ENCODE results near the gene RPL23. TPM values are rescaled to one million over a fixed set of nuclear protein-coding genes. Genes with fewer than 3 reads are reported as not detected.

The RPL23 gene
- polyA plus RNA-seq, 3 donors, result 1,758 to 5,491 (median 3,544) TPM

DNA sequence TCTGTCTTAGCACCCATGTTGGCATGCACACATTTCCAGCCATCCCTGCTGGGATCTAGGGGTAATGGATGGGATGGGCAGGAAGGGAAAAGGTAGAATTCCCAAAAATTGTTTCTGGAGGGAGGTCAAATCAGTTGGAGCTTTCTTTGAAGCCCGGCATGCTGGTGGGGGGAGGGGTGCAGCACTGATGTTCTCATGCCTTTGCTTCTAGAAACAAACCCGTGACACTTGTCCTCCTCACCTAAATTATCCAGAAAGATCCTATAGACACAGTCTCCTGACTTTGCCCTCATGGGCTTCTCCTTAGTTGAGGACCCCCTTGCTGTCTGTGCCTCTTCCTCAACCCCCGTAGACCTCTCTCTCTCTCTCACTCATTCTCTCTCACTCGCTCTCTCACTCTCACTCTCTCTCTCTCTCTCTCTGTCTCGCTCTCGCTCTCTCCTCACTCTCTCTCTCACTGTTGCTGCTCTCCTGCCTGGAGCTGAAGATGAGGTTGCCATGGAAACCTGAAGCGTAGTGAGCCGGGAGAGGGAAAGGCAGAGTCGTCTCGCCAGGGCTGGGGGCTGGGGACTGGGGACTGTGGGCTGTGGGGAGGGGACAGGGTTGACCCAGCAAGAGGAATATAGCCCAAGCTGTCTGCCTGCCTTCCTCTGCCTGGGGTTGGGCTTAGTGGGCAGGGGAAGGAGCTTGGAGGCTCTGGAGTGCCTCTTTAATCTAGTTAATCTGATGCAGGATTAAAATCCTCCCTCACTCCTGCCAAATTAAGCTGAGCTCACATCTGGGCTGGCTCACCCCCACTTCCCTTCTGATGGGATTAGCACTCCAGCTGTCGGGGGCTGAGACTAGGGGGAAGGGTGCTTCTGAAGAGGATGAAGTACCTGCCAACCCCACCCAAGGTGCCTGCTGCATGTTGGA, 32.5 kb upstream of the RPL23 start:
- no peak overlapping the region for H3K27ac ChIP-seq (ENCODE audit: low read depth, low read length)
- WGBS, 3 donors, result 34 to 62% (median 53%) methylated on average over 11 of the region's 11 CpGs

DNA sequence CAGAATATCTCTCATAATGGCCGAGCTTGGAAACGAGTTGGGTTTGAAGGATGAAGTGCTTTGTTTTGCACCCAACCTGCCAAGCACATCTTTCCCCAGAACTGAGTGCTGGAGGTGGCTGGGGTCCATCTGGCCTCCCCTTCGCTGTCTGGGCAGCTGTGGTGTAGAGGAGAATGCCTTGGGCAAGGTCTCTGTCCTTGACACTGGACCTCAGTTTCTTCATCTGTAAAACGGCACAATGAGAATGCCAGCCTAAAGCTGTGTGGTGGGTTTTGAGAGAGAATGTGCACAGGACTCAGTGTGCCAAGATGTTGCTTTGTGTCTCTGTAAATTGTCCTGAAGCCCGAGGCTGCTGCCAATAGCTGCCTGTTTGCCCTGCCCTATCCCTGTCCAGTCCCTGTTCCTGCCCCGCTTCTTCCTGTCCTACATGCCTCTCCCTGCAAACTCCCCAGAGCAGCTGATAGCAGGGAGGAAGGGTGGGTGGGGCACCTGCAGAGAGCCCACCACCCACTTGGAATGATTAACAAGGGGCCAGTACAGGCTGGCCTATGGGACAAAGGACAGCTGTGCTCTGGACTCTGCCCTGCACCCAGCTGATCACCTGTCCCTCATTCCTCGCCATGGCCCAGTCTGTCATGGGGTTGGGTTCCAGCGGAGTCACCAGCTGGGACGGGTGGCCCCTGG, 31.7 kb upstream of the RPL23 start:
- H3K27ac ChIP-seq (ENCODE audit: low read depth, low read length), result no peak overlapping the region
- 41 to 75% (median 67%) methylated on average over 9 of the region's 9 CpGs for WGBS, 3 donors

DNA sequence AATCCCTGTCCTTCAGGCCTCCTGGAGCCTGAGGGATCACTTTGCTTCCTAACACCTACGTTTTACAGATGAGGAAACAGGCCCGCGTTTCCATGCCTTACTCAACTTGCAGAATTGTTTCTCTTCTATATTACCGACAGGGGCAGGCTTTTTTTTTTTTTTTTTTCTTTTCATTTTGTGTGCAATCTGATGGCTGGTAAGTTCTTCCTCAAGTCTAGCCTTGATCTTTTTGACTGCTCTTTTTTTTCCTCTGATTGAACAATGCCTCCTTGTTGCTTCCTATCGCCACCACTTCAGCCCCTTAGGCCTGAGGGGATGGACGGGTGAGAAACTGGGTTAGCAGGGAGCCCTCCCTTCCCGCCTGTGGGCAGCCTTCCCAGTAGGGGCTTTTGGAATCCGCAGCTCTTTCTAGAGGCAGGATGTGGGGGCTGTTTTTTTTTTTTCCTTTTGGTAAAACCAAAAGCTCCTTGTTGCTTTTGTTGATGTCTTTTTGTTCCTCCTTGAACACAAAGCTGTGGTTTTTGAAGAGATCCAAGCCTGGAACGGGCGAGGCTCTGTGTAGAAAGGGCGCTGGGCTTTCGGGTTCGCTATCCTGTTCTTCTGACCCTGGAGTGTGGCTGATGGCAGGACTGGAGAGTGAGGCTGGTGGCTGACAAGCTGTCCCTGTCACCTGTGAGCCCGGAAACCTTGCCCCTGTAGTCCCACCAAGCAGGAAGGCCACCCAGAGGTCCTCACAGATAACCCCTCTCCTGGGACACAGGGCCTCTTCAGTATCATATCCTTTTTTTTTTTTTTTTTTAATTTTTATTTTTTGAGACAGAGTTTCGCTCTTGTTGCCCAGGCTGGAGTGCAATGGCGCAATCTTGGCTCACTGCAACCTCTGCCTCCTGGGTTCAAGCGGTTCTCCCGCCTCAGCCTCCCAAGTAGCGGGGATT, 30.3 kb upstream of the RPL23 start:
- 29 to 71% (median 37%) methylated on average over 18 to 19 of the region's 19 CpGs for WGBS, 3 donors
- H3K27ac ChIP-seq (ENCODE audit: low read depth, low read length), result peak overlapping the region; percentile 39

DNA sequence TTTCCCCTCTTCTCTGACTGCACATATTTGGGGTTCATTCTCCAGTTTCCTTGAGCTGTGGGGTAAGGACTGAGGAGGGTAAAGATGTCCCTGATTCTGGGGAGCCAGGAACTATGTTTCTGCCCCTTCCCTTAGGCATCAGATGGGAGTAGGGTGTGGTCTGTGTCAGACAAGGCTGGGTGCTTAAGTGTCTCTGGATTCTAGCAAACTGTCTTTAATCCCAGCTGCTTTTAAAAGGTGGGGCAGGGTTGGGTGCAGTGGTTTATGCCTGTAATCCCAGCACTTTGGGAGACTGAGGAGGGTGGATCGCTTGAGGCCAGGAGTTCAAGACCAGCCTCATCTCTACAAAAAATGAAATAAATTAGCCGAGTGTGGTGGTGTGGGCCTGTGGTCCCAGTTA, 29.3 kb upstream of the RPL23 start:
- no peak overlapping the region for H3K27ac ChIP-seq (ENCODE audit: low read depth, low read length)
- WGBS, 3 donors, result 63 to 93% (median 89%) methylated on average over 2 of the region's 2 CpGs

DNA sequence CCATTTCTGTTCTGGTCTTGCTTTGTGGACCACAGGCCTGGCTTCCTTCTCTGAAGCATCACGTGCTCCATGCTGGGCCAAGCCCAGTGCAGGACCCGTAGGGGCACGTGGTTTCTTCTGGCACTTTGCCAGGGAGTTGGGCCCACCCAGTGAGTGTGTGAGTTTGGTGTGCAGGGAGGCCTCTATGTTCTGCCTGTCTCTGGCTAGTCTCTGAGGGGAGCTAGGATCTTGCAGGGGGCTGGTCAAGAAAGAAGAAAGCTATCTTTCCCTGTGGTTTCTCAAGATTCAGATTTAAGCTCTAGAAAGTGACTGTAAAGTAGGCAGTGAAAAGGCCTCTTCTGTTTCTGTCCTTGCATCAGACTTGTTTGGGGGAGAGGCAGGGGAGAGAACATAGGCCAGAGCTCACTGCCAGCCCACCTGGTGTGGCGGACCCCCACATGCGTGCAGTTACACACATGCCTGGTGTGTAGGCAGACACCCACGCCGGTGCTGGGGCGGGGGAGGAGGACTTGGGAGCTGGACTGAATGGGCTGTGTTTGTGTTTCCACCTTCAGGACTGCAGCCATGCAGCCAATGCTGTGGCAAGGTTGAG, 28.2 kb upstream of the RPL23 start:
- 25 to 34% (median 31%) methylated on average over 8 of the region's 8 CpGs for WGBS, 3 donors
- H3K27ac ChIP-seq (ENCODE audit: low read depth, low read length), result no peak overlapping the region

DNA sequence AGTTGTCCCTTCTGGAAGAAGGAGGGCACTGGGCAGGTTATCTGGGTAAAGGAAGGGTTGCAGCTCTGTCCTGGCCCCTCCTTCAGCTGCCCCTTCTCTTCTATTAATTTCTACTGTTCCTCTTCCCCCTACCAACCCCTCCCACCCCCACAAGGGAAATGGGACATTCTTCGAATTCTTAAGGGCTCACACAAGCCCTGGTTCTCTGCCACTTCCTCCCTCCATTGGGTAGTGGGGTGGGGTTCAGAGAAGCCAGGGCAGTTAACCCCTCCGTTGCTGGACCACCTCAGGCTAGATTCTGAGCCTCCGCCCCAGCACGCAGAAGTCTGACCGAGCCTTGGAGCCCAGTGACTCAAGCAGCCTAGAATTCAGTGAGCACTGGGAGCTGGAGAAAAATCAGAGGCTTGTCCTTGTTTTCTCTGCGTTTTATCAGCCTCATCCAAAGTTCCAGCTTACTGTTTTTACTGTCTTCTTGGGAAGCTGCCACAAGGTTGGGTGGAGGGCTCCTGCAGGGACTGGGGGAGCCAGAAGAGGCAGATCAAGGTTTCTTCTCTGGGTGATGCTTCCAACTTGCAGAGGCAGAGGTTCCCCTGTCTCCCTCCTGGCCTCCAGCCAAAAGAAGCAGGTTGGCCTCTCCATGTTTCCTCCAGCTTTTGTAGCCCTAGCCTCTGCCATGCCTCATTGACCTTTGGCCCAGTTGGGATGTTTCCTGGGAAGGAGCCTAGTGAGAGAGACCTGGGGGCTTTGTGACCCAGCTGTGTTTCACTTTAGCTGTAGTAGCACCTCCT, 26.6 kb upstream of the RPL23 start:
- no peak overlapping the region for H3K27ac ChIP-seq (ENCODE audit: low read depth, low read length)
- WGBS, 3 donors, result 19 to 32% (median 31%) methylated on average over 6 of the region's 6 CpGs

DNA sequence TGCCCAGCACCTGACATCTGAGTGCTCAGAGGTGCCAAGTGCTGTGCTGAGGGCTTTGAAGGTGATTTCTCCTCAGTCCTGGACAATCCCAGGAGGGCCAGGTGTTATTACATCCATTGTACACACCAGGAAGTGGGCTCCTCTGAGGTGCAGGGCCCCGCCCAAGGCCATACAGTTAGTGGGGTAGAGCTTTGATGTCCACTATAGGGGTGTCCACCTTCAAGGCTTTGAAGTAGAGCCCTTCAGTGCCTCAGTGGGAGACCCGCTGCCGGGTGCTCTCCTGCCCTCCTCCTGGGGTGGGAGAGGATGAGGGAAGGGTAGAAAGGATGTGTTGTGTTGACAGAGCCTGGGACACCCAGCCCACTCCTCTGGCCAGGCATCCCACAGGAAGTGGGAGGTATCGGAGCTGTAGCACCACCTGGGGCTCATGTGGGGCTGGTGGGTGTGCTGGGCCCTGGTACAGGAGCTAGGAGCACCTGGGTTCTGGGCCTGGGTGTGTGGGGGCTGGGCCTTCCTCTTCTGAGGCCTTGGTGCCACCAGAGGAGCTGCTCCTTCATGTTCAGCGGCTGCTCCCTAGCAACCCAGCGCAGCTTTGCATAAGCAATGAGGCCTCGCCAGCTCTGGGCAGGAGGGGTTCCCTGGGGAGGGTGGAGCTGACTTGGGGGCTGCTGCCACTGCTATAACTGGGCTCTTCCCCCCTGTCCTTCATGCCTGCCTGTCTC, 23.8 kb upstream of the RPL23 start:
- 45 to 69% (median 49%) methylated on average over 7 of the region's 7 CpGs for WGBS, 3 donors
- no peak overlapping the region for H3K27ac ChIP-seq (ENCODE audit: low read depth, low read length)

DNA sequence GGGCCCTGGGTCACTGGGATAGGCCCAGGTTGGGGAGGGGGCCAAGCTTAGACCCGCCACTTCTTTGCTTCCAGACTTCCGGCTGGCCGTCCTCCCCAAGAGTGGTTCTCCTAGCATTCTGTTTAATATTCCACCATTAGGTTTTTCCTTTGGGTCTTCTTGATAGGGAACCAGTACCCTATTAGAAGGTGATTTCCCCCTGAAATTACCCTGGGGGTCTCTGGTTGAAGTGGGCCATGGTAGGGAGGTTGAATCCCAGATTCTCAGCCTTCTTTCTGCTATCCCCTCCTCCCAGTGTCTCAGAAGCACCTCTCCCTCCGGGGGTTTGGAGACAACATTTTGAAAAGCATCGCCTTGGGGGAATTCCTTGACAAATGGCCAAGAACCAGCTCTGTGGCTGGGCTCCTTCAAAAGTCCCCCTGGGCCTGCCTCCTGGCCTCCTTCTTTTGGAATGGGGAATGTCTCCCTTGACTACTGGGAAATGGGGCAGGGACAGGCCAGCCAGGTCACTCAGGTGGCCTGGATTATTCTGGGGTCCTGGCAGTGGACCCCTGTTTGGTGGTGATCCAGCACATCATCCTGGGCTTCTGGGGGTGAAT, 22.1 kb upstream of the RPL23 start:
- no peak overlapping the region for H3K27ac ChIP-seq (ENCODE audit: low read depth, low read length)
- WGBS, 3 donors, result 61 to 74% (median 72%) methylated on average over 5 of the region's 5 CpGs

DNA sequence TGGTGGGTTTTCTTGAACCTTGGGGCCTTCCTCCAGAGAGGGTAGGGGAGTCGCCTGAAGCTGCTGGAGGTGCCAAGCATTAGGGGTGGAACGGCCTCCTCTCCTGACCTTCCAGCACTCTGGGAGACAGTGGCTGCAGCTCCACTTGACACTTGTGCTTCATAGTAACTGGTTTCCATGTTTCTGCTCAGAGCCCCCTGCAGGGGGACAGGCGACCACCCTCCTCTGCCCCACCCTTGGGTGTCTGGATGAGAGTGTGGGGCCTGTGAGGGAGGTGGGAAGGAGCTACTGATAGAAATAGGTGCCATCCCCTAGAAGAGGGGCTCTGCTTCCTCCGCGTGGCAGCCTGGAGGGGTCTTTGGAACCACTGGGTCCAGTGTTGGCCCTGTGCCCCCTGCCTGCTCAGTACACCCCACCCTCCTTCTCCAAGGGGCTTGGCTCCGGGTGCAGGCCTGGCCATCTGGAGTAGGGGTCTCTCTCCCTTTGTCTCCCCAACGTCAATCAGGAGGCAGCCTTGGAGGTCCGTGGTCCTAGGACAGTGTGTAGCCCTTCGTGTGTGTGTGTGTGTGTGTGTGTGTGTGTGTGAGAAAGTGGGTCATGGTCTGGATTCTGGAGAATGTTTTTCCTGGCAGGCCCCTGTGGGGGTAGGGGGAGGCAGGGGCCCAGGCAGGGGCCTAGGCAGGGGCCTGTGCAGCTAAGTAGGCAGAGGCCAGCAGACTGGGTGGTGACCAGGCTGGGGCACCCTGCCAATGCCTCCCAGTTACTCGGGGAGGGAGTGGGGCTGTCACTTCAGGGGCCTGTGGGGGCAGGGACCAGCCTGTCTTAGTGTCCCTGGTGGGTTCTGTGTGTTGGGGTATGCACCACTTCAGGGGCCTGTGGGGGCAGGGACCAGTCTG, 21.2 kb upstream of the RPL23 start:
- no peak overlapping the region for H3K27ac ChIP-seq (ENCODE audit: low read depth, low read length)
- WGBS, 3 donors, result 43 to 53% (median 53%) methylated on average over 10 of the region's 10 CpGs

DNA sequence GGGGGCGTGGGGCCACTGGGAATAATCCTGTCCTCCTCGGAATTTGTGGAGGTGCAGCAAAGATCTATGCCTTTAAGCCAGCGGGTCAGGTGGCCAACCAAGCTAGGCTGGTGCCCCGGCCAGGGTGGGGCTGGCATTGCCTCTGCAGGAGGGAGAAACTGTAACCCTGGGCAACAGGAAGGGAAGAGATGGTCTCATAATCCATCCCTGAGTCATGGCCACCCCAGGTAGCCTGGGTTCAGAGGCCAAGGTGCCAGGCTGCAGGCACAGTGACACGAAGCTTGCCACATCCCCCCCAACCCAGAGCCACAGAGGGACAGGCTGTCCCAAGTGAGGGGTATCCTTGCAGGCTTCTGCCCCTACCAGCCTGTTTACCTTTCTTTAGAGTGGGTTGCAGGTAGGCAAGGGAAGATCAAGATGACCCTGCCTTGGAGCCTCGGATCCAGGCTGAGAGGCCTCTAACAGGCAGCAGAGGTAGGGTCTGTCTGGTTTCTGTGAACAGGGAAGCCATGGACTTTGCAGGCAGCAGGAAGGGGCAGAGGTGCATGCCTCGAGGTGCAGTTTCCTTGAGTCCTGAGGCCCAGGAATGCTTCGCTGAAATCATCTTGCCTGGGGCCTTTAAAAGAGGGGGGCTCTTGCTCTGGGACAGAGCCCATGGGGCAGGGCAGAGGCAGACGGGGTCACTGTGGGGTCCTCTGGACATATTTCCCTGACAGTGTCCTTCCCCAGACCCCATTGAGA, 20.3 kb upstream of the RPL23 start:
- WGBS, 3 donors, result 40 to 63% (median 49%) methylated on average over 9 of the region's 9 CpGs
- no peak overlapping the region for H3K27ac ChIP-seq (ENCODE audit: low read depth, low read length)

DNA sequence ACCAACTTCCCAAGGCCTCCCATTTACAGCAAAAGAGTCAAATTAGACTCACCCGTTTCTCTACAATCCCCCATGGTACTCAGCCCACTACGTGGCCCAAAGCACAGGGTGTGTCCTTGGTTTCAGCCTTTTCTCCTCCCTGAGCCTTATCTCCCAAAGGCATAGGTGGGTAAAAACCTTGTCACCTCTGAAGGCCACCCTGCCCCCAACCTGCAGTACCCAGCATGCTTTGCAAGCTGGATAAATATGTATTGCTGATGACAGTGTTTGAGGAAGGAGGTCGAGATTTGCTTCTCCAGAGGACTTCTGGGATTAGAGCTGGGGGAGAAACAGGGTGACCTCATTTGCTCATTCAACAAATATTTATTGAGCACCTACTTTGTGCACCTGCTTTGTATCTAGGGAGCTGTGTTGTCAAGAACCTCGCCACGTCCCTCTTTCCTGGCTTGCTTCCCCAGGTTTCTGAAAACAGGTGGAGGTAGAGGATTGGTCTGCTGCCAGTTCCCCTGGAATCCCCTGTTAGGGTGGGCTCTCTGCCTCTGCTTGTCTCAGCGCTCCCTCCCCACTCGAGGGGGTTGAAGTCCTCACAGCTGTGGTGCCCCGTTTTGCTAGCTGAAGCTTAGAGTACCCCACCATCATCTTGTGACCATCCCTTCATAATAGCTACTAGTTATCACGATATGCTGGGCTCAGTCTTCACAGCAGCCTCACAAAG, 19.3 kb upstream of the RPL23 start:
- WGBS, 3 donors, result 31 to 58% (median 47%) methylated on average over 9 of the region's 9 CpGs
- peak overlapping the region; percentile 55 for H3K27ac ChIP-seq (ENCODE audit: low read depth, low read length)

DNA sequence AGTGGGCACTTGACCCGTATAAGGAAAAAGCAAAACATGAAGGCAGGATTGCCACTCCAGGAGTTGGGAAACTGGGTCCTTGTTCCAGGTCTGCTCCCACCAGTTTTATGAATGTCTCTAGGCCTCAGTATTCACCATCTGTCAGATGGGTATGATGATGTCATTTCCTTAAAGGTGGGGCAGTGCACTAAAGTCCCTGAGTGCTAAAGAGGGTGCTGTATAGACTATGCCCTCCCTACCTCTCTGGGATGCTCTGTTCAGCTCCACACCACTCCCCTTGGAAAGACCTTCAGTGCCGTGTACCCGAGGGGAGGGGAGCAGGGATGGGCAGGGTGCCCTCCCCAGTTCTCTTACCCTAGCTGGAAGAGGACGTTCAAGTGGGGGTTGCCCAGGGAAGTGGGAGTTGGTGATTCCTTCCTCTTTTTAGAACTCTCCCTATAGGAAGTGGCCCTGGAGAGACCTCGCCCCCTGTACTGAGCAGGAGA, 18.5 kb upstream of the RPL23 start:
- peak overlapping the region; percentile 1 for H3K27ac ChIP-seq (ENCODE audit: low read depth, low read length)
- WGBS, 3 donors, result 21 to 26% (median 24%) methylated on average over 5 of the region's 5 CpGs

DNA sequence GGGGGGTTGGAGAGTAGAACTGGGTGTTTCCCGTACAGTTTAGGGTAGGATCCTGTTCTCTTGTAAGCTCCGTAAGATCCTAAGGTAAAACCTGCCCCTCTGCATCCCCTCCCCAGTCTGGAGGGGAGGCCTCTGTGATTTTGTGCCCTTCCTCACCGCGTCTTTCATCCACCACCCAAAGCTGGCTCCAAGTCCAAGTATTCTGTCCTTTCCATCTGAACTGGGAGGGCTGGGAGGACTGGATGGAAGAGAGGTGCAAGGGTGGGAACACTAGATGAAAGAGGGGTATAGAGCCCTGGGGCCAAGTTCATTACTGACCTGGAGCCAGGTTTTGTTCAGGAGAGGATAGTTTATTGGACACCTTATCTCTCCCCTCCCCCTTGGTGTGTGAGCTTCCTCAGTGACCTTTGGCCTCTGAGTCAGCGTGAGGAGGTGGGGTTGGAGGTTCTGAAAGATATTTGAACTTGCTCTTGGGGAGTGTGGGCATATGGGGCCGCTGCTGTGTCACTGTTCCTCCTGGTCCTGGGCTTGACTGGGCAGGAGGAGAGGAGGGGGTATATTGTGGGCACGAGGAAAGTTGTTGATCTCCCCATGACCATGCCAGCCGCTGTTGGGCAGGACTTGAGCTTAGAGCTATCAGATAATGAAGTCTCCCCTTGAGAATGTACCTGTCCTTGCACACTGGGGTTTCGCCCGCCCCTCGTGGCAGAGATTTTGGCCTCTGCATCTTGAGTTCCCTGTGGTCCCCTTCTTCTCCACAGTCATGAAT, 17.9 kb upstream of the RPL23 start:
- WGBS, 3 donors, result 19 to 22% (median 22%) methylated on average over 11 of the region's 11 CpGs
- H3K27ac ChIP-seq (ENCODE audit: low read depth, low read length), result peak overlapping the region; percentile 1

Measured in adipose tissue (tissue), 3 donors.